ENCODE data around the gene CDC37L1.
"Not testable (repeated sequence)": the region's sequence is repeated elsewhere in the genome, so short reads cannot be mapped to it uniquely, and the experiment has no call there.

The CDC37L1 gene

GRCh38 chr9:4679268-4680172 lies at the start of gene CDC37L1:
TSS of gene CDC37L1 (plus strand) at chr9:4679569. CDS start at chr9:4679768, 199 bp downstream.
- DNase-seq: peak; percentile 99

GRCh38 chr9:4630836-4631235 lies 48.5 kb upstream of the CDC37L1 start:
- DNase-seq: no peak

- DNase-seq: no peak
These were observed 40.4 kb upstream of the CDC37L1 start for GRCh38 chr9:4638968-4639367.

GRCh38 chr9:4639420-4639819 lies 39.9 kb upstream of the CDC37L1 start:
- no peak for DNase-seq

- DNase-seq: peak; percentile 52
These were observed 39.3 kb upstream of the CDC37L1 start for GRCh38 chr9:4640027-4640426.

- DNase-seq: no peak
These were observed 37.0 kb upstream of the CDC37L1 start for GRCh38 chr9:4642351-4642750.

GRCh38 chr9:4654084-4654483 lies 25.3 kb upstream of the CDC37L1 start:
- no peak for DNase-seq

- DNase-seq: no peak
These were observed 24.8 kb upstream of the CDC37L1 start for GRCh38 chr9:4654538-4654937.

- not testable (repeated sequence) for DNase-seq
These were observed 23.2 kb upstream of the CDC37L1 start for GRCh38 chr9:4656196-4656595.

- no peak for DNase-seq
These were observed 22.7 kb upstream of the CDC37L1 start for GRCh38 chr9:4656621-4657020.

GRCh38 chr9:4657426-4658159 lies 21.8 kb upstream of the CDC37L1 start:
- no peak for DNase-seq

GRCh38 chr9:4660665-4661064 lies 18.7 kb upstream of the CDC37L1 start:
- not testable (repeated sequence) for DNase-seq

GRCh38 chr9:4661165-4661564 lies 18.2 kb upstream of the CDC37L1 start:
- no peak for DNase-seq

GRCh38 chr9:4661611-4662010 lies 17.8 kb upstream of the CDC37L1 start:
- no peak for DNase-seq

- peak; percentile 72 for DNase-seq
These were observed 17.0 kb upstream of the CDC37L1 start, which contains the start of gene PLPP6 for GRCh38 chr9:4662108-4662988. TSS of gene PLPP6 (plus strand) at chr9:4662294. CDS start at chr9:4662376, 82 bp downstream.

- DNase-seq: peak; percentile 32
These were observed 16.2 kb upstream of the CDC37L1 start for GRCh38 chr9:4662989-4663792.

GRCh38 chr9:4663956-4664355 lies 15.4 kb upstream of the CDC37L1 start:
- no peak for DNase-seq

- no peak for DNase-seq
These were observed 14.0 kb upstream of the CDC37L1 start for GRCh38 chr9:4665357-4665756.

- DNase-seq: peak; percentile 51
These were observed 13.2 kb upstream of the CDC37L1 start, which contains the start of gene SPATA6L for GRCh38 chr9:4666042-4666699. TSS of gene SPATA6L (minus strand) at chr9:4666480. CDS start at chr9:4666250, 230 bp downstream.

GRCh38 chr9:4667681-4668080 lies 11.7 kb upstream of the CDC37L1 start:
- DNase-seq: no peak

GRCh38 chr9:4668604-4669003 lies 10.8 kb upstream of the CDC37L1 start:
- no peak for DNase-seq
